ENCODE results near the gene TUBB4B.
A peak's percentile ranks its signal among the peaks of the same experiment; 100 is the strongest.

TUBB4B gene

GRCh38 chr9:137220317-137221094 lies 20.6 kb upstream of the TUBB4B start:
- no peak overlapping the region for H3K4me3 ChIP-seq (ENCODE audit: insufficient read depth, low read length, poor library complexity, severe bottlenecking)
- no peak overlapping the region for H3K9ac ChIP-seq (ENCODE audit: low read length)
- H3K36me3 ChIP-seq (ENCODE audit: low read length): no peaks in the 10 kb centered on the region
- H3K27me3 ChIP-seq (ENCODE audit: low read length): no peaks in the 10 kb centered on the region
- no peaks in the 10 kb centered on the region for H3F3A ChIP-seq (ENCODE audit: insufficient read depth)
- no peaks in the 10 kb centered on the region for H4K20me1 ChIP-seq (ENCODE audit: low read depth, low read length)
- no peaks in the 10 kb centered on the region for H3K79me2 ChIP-seq (ENCODE audit: insufficient read depth, low read length)
- H3K27ac ChIP-seq (ENCODE audit: low read depth, low read length): no peak overlapping the region
- no peaks in the 10 kb centered on the region for H3K9me3 ChIP-seq (ENCODE audit: insufficient read depth, low read length)
- H3K4me2 ChIP-seq (ENCODE audit: low read depth, low read length, poor library complexity, severe bottlenecking): no peak overlapping the region
- H3K9me2 ChIP-seq (replicated peaks; ENCODE audit: insufficient read depth, low read length): no peaks in the 10 kb centered on the region
- TF ChIP-seq EZH2phosphoT487 (conservative IDR thresholded peaks at IDR 0.05; ENCODE audit: low read length): no peak
- TF ChIP-seq CTCF (IDR thresholded peaks at IDR 0.05; ENCODE audit: insufficient read depth, low read length, poor library complexity, severe bottlenecking): no peak
- no peak overlapping the region for H2AFZ ChIP-seq (ENCODE audit: low read depth, low read length, severe bottlenecking)

- H3K4me3 ChIP-seq (ENCODE audit: insufficient read depth, low read length, poor library complexity, severe bottlenecking): no peak overlapping the region
- no peaks in the 10 kb centered on the region for H3F3A ChIP-seq (ENCODE audit: insufficient read depth)
- H3K9me3 ChIP-seq (ENCODE audit: insufficient read depth, low read length): no peaks in the 10 kb centered on the region
- TF ChIP-seq CTCF (IDR thresholded peaks at IDR 0.05; ENCODE audit: insufficient read depth, low read length, poor library complexity, severe bottlenecking) (no peak), EZH2phosphoT487 (conservative IDR thresholded peaks at IDR 0.05; ENCODE audit: low read length) (no peak)
- no peak overlapping the region for H3K27ac ChIP-seq (ENCODE audit: low read depth, low read length)
- no peak overlapping the region for H3K9ac ChIP-seq (ENCODE audit: low read length)
- no peaks in the 10 kb centered on the region for H3K27me3 ChIP-seq (ENCODE audit: low read length)
- no peaks in the 10 kb centered on the region for H3K36me3 ChIP-seq (ENCODE audit: low read length)
- no peaks in the 10 kb centered on the region for H4K20me1 ChIP-seq (ENCODE audit: low read depth, low read length)
- no peak overlapping the region for H2AFZ ChIP-seq (ENCODE audit: low read depth, low read length, severe bottlenecking)
- no peaks in the 10 kb centered on the region for H3K9me2 ChIP-seq (replicated peaks; ENCODE audit: insufficient read depth, low read length)
- no peaks in the 10 kb centered on the region for H3K79me2 ChIP-seq (ENCODE audit: insufficient read depth, low read length)
- no peak overlapping the region for H3K4me2 ChIP-seq (ENCODE audit: low read depth, low read length, poor library complexity, severe bottlenecking)
Observed at GRCh38 chr9:137221095-137221505, 20.0 kb upstream of the TUBB4B start.

GRCh38 chr9:137221506-137222111 lies 19.5 kb upstream of the TUBB4B start:
- Histone ChIP-seq H3K9me3 (ENCODE audit: insufficient read depth, low read length) (no peaks in the 10 kb centered on the region), H3K79me2 (ENCODE audit: insufficient read depth, low read length) (no peaks in the 10 kb centered on the region), H3K27me3 (ENCODE audit: low read length) (no peaks in the 10 kb centered on the region), H3K4me3 (ENCODE audit: insufficient read depth, low read length, poor library complexity, severe bottlenecking) (peak overlapping the region; percentile 26), H3K4me2 (ENCODE audit: low read depth, low read length, poor library complexity, severe bottlenecking) (peak overlapping the region; percentile 43), H3F3A (ENCODE audit: insufficient read depth) (no peaks in the 10 kb centered on the region), H3K27ac (ENCODE audit: low read depth, low read length) (no peak overlapping the region), H3K9ac (ENCODE audit: low read length) (no peak overlapping the region), H4K20me1 (ENCODE audit: low read depth, low read length) (no peaks in the 10 kb centered on the region), H3K36me3 (ENCODE audit: low read length) (no peaks in the 10 kb centered on the region), H3K9me2 (replicated peaks; ENCODE audit: insufficient read depth, low read length) (no peaks in the 10 kb centered on the region), H2AFZ (ENCODE audit: low read depth, low read length, severe bottlenecking) (no peak overlapping the region)
- no peak for TF ChIP-seq CTCF (IDR thresholded peaks at IDR 0.05; ENCODE audit: insufficient read depth, low read length, poor library complexity, severe bottlenecking)
- TF ChIP-seq EZH2phosphoT487 (conservative IDR thresholded peaks at IDR 0.05; ENCODE audit: low read length): no peak
